ENCODE results near the gene ATXN2. TPM values are rescaled to one million over a fixed set of nuclear protein-coding genes. Genes with fewer than 3 reads are reported as not detected.

ATXN2 gene
- total RNA-seq, 2 donors from 2014 or later = 81.0 to 109 TPM

- ATAC-seq (ENCODE audit: insufficient number of reproducible peaks, low FRiP score, low read depth) (peak; percentile 39), DNase-seq (ENCODE audit: low spot score) (no peak)
- Histone ChIP-seq H3K27me3 (replicated peaks; ENCODE audit: insufficient read depth) (no peaks in the 10 kb centered on the region), H3K4me3 (peak overlapping the region; percentile 55), H3K9me3 (no peaks in the 10 kb centered on the region), H3K27ac (peak overlapping the region; percentile 28 to 57), H3K36me3 (no peaks in the 10 kb centered on the region), H3K4me1 (ENCODE audit: control insufficient read depth in 1 of 2, low read depth in 2 of 2) (peaks cover 65 to 74% of the 10 kb centered on the region in 2 donors)
- no peak for TF ChIP-seq CTCF (IDR thresholded peaks at IDR 0.05)
Measured at GRCh38 chr12:111434680-111435338, 164.3 kb downstream of the ATXN2 start.

GRCh38 chr12:111434049-111434448, 165.1 kb downstream of the ATXN2 start:
- no peaks in the 10 kb centered on the region for H3K27me3 ChIP-seq (replicated peaks; ENCODE audit: insufficient read depth)
- H3K9me3 ChIP-seq = no peaks in the 10 kb centered on the region
- ATAC-seq (ENCODE audit: insufficient number of reproducible peaks, low FRiP score, low read depth) = no peak
- H3K4me3 ChIP-seq = peak overlapping the region; percentile 55
- DNase-seq (ENCODE audit: low spot score) = no peak
- H3K4me1 ChIP-seq (ENCODE audit: control insufficient read depth in 1 of 2, low read depth in 2 of 2) = peaks cover 72 to 79% of the 10 kb centered on the region in 2 donors
- no peaks in the 10 kb centered on the region for H3K36me3 ChIP-seq
- peak overlapping the region; percentile 28 to 57 for H3K27ac ChIP-seq
- TF ChIP-seq CTCF (IDR thresholded peaks at IDR 0.05) = no peak

GRCh38 chr12:111431772-111432171, 167.3 kb downstream of the ATXN2 start:
- Histone ChIP-seq H3K4me3 (no peak overlapping the region), H3K27me3 (replicated peaks; ENCODE audit: insufficient read depth) (no peaks in the 10 kb centered on the region), H3K27ac (no peak overlapping the region), H3K4me1 (ENCODE audit: control insufficient read depth in 1 of 2, low read depth in 2 of 2) (peaks cover 68 to 76% of the 10 kb centered on the region in 2 donors), H3K9me3 (no peaks in the 10 kb centered on the region), H3K36me3 (no peaks in the 10 kb centered on the region)
- no peak for TF ChIP-seq CTCF (IDR thresholded peaks at IDR 0.05)
- DNase-seq (ENCODE audit: low spot score) (no peak), ATAC-seq (ENCODE audit: insufficient number of reproducible peaks, low FRiP score, low read depth) (no peak)

GRCh38 chr12:111430433-111431353, 168.4 kb downstream of the ATXN2 start:
- H3K9me3 ChIP-seq = no peaks in the 10 kb centered on the region
- DNase-seq (ENCODE audit: low spot score) (no peak), ATAC-seq (ENCODE audit: insufficient number of reproducible peaks, low FRiP score, low read depth) (no peak)
- TF ChIP-seq CTCF (IDR thresholded peaks at IDR 0.05) = no peak
- peaks cover 66 to 77% of the 10 kb centered on the region in 2 donors for H3K4me1 ChIP-seq (ENCODE audit: control insufficient read depth in 1 of 2, low read depth in 2 of 2)
- H3K4me3 ChIP-seq = peak overlapping the region; percentile 33
- H3K27me3 ChIP-seq (replicated peaks; ENCODE audit: insufficient read depth) = no peaks in the 10 kb centered on the region
- H3K36me3 ChIP-seq = no peaks in the 10 kb centered on the region
- peak overlapping the region in 1 of 2 donors; percentile 49 for H3K27ac ChIP-seq

- Histone ChIP-seq H3K27ac (peak overlapping the region in 1 of 2 donors; percentile 49), H3K4me1 (ENCODE audit: control insufficient read depth in 1 of 2, low read depth in 2 of 2) (peaks cover 58 to 74% of the 10 kb centered on the region in 2 donors), H3K4me3 (peak overlapping the region; percentile 26), H3K27me3 (replicated peaks; ENCODE audit: insufficient read depth) (no peaks in the 10 kb centered on the region), H3K9me3 (no peaks in the 10 kb centered on the region), H3K36me3 (no peaks in the 10 kb centered on the region)
- ATAC-seq (ENCODE audit: insufficient number of reproducible peaks, low FRiP score, low read depth) (no peak), DNase-seq (ENCODE audit: low spot score) (no peak)
- no peak for TF ChIP-seq CTCF (IDR thresholded peaks at IDR 0.05)
Measured at GRCh38 chr12:111429828-111430432, 169.2 kb downstream of the ATXN2 start.

All from thoracic aorta (tissue), 2 donors.